BLaER1 (cell line): ENCODE results near the gene TFCP2L1.

Source experiments
- H3K27ac ChIP-seq: shearing (Covaris generic); formaldehyde crosslinking; 2 replicates; pipeline ENCODE4 v1.8.1; 2022
- H3K27me3 ChIP-seq: shearing (Covaris generic); formaldehyde crosslinking; 2 replicates; pipeline ENCODE4 v1.8.1; 2022
- H3K36me3 ChIP-seq: shearing (Covaris generic); formaldehyde crosslinking; 2 replicates; pipeline ENCODE4 v1.8.1; 2022
- H3K4me1 ChIP-seq: shearing (Covaris generic); formaldehyde crosslinking; 2 replicates; pipeline ENCODE4 v1.8.1; 2022
- H3K4me2 ChIP-seq: shearing (Covaris generic); formaldehyde crosslinking; 2 replicates; pipeline ENCODE4 v1.8.1; 2022
- H3K4me3 ChIP-seq: shearing (Covaris generic); formaldehyde crosslinking; 2 replicates; pipeline ENCODE4 v1.8.1; 2022
- H3K9ac ChIP-seq: shearing (Covaris generic); formaldehyde crosslinking; 2 replicates; pipeline ENCODE4 v1.8.1; 2022
- H3K9me3 ChIP-seq: shearing (Covaris generic); formaldehyde crosslinking; 2 replicates; pipeline ENCODE4 v1.8.1; 2022
- H4K20me1 ChIP-seq: shearing (Covaris generic); formaldehyde crosslinking; 2 replicates; pipeline ENCODE4 v1.8.1; 2022
- Cebpa-rat ChIP-seq: shearing (Covaris generic); IDR thresholded peaks from 2 replicates; pipeline ENCODE4 v1.8.1; 2022

The TFCP2L1 gene

GRCh38 chr2:121200419-121201315 lies 84.3 kb downstream of the TFCP2L1 start:
- Histone ChIP-seq H3K4me3 (no peak overlapping the region), H3K9ac (no peak overlapping the region), H3K27me3 (no peaks in the 10 kb centered on the region), H3K4me2 (no peak overlapping the region), H3K4me1 (no peaks in the 10 kb centered on the region), H3K36me3 (no peaks in the 10 kb centered on the region), H4K20me1 (no peaks in the 10 kb centered on the region), H3K27ac (no peak overlapping the region), H3K9me3 (no peaks in the 10 kb centered on the region)
- no peak for TF ChIP-seq Cebpa-rat

- no peak for TF ChIP-seq Cebpa-rat
- Histone ChIP-seq H3K27ac (no peak overlapping the region), H3K36me3 (no peaks in the 10 kb centered on the region)
Measured at GRCh38 chr2:121200011-121200347, 85.0 kb downstream of the TFCP2L1 start.

GRCh38 chr2:121199281-121200010 lies 85.6 kb downstream of the TFCP2L1 start:
- H3K27ac ChIP-seq: no peak overlapping the region
- no peaks in the 10 kb centered on the region for H3K4me1 ChIP-seq
- H3K4me3 ChIP-seq: no peak overlapping the region
- no peak overlapping the region for H3K4me2 ChIP-seq
- no peak for TF ChIP-seq Cebpa-rat
- no peaks in the 10 kb centered on the region for H3K27me3 ChIP-seq
- H3K9me3 ChIP-seq: no peaks in the 10 kb centered on the region
- no peaks in the 10 kb centered on the region for H4K20me1 ChIP-seq
- no peaks in the 10 kb centered on the region for H3K36me3 ChIP-seq
- no peak overlapping the region for H3K9ac ChIP-seq

More at GRCh38 chr2:121200011-121200347, 85.0 kb downstream of the TFCP2L1 start:
- Histone ChIP-seq H3K4me3 (no peak overlapping the region), H4K20me1 (no peaks in the 10 kb centered on the region), H3K4me2 (no peak overlapping the region), H3K4me1 (no peaks in the 10 kb centered on the region), H3K27me3 (no peaks in the 10 kb centered on the region), H3K9me3 (no peaks in the 10 kb centered on the region), H3K9ac (no peak overlapping the region)

- H3K27ac ChIP-seq: no peak overlapping the region
- no peaks in the 10 kb centered on the region for H3K27me3 ChIP-seq
- no peaks in the 10 kb centered on the region for H3K9me3 ChIP-seq
- H3K9ac ChIP-seq: no peak overlapping the region
- H4K20me1 ChIP-seq: no peaks in the 10 kb centered on the region
- no peaks in the 10 kb centered on the region for H3K4me1 ChIP-seq
- no peak for TF ChIP-seq Cebpa-rat
- no peaks in the 10 kb centered on the region for H3K36me3 ChIP-seq
- no peak overlapping the region for H3K4me2 ChIP-seq
- H3K4me3 ChIP-seq: no peak overlapping the region
Measured at GRCh38 chr2:121197369-121198091, 87.5 kb downstream of the TFCP2L1 start.

GRCh38 chr2:121196849-121197155 lies 88.2 kb downstream of the TFCP2L1 start:
- no peaks in the 10 kb centered on the region for H3K36me3 ChIP-seq
- no peaks in the 10 kb centered on the region for H3K9me3 ChIP-seq
- H3K4me2 ChIP-seq: no peak overlapping the region
- no peaks in the 10 kb centered on the region for H3K4me1 ChIP-seq
- no peak overlapping the region for H3K9ac ChIP-seq
- H3K27ac ChIP-seq: no peak overlapping the region
- H3K4me3 ChIP-seq: no peak overlapping the region
- no peak for TF ChIP-seq Cebpa-rat
- no peaks in the 10 kb centered on the region for H3K27me3 ChIP-seq
- no peaks in the 10 kb centered on the region for H4K20me1 ChIP-seq

GRCh38 chr2:121196132-121196848 lies 88.7 kb downstream of the TFCP2L1 start:
- no peak overlapping the region for H3K9ac ChIP-seq
- no peaks in the 10 kb centered on the region for H3K27me3 ChIP-seq
- no peaks in the 10 kb centered on the region for H4K20me1 ChIP-seq
- H3K9me3 ChIP-seq: no peaks in the 10 kb centered on the region
- H3K4me3 ChIP-seq: no peak overlapping the region
- no peak overlapping the region for H3K4me2 ChIP-seq
- H3K4me1 ChIP-seq: no peaks in the 10 kb centered on the region
- no peak overlapping the region for H3K27ac ChIP-seq
- no peaks in the 10 kb centered on the region for H3K36me3 ChIP-seq
- no peak for TF ChIP-seq Cebpa-rat

- H3K9ac ChIP-seq: no peak overlapping the region
- H3K36me3 ChIP-seq: no peaks in the 10 kb centered on the region
- no peak overlapping the region for H3K4me2 ChIP-seq
- TF ChIP-seq Cebpa-rat: no peak
- no peak overlapping the region for H3K27ac ChIP-seq
- no peaks in the 10 kb centered on the region for H3K27me3 ChIP-seq
- H3K4me1 ChIP-seq: peaks cover under 1% of the 10 kb centered on the region
- H3K9me3 ChIP-seq: no peaks in the 10 kb centered on the region
- no peak overlapping the region for H3K4me3 ChIP-seq
- no peaks in the 10 kb centered on the region for H4K20me1 ChIP-seq
Measured at GRCh38 chr2:121195036-121195435, 90.0 kb downstream of the TFCP2L1 start.

- no peaks in the 10 kb centered on the region for H4K20me1 ChIP-seq
- TF ChIP-seq Cebpa-rat: no peak
- no peaks in the 10 kb centered on the region for H3K36me3 ChIP-seq
- no peak overlapping the region for H3K4me3 ChIP-seq
- no peaks in the 10 kb centered on the region for H3K27me3 ChIP-seq
- peaks cover 5% of the 10 kb centered on the region for H3K4me1 ChIP-seq
- H3K9ac ChIP-seq: no peak overlapping the region
- H3K27ac ChIP-seq: no peak overlapping the region
- H3K4me2 ChIP-seq: no peak overlapping the region
- H3K9me3 ChIP-seq: no peaks in the 10 kb centered on the region
Measured at GRCh38 chr2:121194626-121195025, 90.4 kb downstream of the TFCP2L1 start.

- Histone ChIP-seq H4K20me1 (no peaks in the 10 kb centered on the region), H3K27me3 (no peaks in the 10 kb centered on the region), H3K4me1 (peaks cover 19% of the 10 kb centered on the region), H3K9me3 (no peaks in the 10 kb centered on the region), H3K27ac (no peak overlapping the region), H3K4me3 (no peak overlapping the region), H3K4me2 (no peak overlapping the region), H3K9ac (no peak overlapping the region), H3K36me3 (no peaks in the 10 kb centered on the region)
- no peak for TF ChIP-seq Cebpa-rat
Measured at GRCh38 chr2:121193185-121193584, 91.8 kb downstream of the TFCP2L1 start.
